HTERT RPE-1 (cell line): Measurements from ENCODE around the gene FNDC3A.
"Not testable (repeated sequence)": the region's sequence is repeated elsewhere in the genome, so short reads cannot be mapped to it uniquely, and the experiment has no call there.

Experiments used
- in situ Hi-C: fragments of 300-500 bp; cut with MboI; formaldehyde crosslinking; loops from 4 replicates; pipeline ENCODE4 v1.14.3; 2020; ENCODE audit warnings: low sequenced_read_pairs

Gene FNDC3A

DNA sequence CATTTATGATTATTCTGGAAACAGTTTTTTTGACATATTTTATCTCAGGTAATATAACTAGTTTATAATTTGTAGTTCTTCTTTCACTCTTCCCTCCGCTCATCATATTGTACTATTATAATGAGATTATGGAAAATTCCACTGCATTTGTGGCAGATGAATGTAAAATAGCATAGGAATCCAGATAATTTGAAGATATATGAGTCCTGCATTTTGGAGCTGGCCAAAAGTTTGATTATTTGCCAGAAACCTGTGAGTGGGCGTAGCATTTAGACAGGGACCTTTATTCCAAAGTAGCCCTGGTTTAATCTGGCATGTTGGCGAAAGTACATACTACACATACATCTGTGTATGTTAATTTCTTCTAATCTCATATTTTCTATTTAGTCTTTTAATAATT is 65.2 kb downstream of the FNDC3A start:
- in situ Hi-C loops = no loop called here

DNA sequence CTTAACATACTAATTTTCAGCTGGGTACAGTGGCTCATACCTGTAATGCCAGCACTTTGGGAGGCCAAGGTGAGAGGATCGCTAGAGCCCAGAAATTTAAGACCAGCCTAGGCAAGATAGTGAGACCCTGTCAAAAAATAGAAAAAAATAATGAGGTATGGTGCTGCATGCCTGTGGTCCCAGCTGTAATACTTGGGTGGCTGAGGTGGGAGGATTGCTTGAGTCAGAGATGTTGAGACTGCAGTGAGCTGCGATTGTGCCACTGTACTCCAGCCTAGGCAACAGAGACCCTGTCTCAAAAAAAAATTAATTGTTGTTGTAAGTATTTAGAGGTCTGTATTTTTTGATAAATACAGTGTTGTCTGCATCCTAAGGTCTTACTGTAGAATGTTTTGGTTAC is 66.8 kb downstream of the FNDC3A start:
- in situ Hi-C loops = no loop called here

DNA sequence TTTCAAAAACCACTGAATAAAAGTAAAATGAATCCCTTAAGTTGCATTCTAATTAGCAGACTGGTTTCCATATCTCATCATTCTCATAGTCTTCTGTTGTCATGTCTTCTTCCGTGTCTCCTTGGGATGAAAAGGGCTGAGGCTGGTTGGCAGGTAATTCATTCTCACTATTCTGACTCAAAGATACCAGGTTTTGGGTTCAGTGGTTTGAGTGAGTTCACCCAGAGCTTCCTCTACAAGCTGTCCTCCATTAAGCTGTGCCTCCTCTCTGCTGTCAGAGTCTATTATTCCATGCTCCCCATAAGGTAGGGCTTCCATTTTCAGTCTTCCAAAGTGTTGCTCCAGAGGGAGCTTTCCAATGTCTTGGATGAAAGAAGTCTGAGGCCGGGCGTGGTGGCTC is 68.3 kb downstream of the FNDC3A start:
- in situ Hi-C loops = no loop called here

DNA sequence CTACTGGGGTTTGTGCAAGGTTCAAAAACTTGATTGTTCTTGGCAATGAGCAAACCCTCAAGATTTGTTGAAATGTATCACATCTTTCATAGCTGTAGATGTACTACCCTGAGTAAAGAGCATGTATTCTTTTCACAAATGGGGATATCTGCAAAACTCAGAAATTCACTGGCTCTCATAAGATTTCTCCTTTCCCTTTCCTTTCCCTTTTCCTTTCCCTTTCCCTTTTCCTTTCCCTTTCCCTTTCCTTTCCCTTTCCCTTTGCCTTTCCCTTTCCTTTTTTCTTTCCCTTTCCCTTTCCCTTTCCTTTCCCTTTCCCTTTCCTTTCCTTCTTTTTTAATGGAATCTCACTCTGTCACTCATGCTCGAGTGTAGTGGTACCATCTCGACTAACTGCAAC is 69.1 kb downstream of the FNDC3A start:
- in situ Hi-C loops = no loop called here

DNA sequence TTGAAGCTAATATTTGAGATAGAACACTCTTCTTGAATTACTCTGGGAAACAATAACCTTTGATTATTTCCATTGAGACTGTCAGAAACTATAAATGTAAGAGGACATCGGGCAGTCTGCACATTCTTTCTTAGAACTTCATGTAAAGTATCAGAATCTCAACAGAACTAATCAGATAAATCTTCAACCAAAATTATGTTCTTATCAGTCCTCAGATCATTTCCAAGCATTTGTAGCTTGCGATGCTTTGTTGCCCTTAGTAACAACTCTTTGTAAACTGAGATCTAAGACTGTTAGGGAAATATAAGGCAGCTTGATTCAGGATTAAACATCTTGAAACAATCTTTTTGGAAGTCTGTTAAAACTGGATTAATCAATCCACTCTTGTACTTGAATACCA is 70.3 kb downstream of the FNDC3A start:
- in situ Hi-C loops = no loop called here

DNA sequence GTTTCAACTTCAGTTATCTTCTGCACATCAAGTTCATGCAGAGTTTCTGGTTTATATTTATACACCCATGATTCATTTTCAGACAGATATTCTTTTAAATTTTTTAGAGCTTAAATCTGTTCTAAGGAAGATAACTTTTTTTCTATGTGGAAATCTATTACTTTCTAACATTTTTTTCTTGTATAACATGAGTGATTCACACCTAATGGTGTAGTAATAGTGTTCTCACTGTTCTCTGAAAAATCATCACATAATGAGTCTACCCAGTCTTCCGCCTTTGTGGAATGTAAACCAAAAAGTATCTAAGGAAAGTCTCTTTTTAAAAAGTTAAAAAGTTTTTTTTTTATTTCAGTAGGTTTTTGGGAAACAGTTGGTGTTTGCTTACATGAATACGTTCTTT is 70.8 kb downstream of the FNDC3A start:
- in situ Hi-C loops = no loop called here

DNA sequence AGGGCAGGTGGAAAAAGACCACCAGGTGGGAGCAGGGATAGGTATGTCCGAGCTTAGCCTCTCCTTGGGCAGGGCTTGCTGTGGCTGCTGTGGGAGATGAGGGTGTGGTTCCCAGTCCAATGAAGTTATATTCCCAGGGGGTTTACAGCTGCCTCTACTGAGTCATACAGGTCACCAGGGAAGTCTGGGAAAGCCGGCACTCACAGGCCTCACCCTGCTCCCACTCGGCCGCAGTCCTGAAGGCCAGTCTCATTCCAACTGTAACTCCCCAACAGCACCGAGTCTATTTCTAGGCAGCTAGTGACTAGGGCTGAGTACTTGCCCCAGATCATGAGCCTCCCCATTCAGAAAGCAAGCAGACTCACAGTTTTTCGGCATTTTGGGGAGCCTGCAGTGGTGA is 77.1 kb downstream of the FNDC3A start:
- in situ Hi-C loops = no loop called here

DNA sequence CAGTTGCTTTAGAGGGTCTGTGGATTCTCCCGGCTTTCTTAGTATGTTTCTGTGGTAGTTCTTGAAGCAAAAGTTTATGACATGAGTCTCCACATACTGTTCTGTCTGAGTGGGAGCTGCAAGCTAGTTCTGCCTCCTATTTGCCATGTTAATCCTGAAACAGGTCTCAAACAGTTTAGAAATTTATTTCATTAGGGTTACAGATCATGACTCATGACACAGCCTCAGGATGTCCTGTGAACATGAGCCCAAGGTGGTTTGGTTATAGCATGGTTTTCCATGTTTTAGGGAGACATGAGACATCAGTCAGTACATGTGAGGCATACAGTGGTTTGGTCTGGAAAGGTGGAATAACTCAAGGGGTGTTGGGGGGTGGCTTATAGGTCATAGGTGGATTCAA is 77.5 kb downstream of the FNDC3A start:
- in situ Hi-C loops = no loop called here

DNA sequence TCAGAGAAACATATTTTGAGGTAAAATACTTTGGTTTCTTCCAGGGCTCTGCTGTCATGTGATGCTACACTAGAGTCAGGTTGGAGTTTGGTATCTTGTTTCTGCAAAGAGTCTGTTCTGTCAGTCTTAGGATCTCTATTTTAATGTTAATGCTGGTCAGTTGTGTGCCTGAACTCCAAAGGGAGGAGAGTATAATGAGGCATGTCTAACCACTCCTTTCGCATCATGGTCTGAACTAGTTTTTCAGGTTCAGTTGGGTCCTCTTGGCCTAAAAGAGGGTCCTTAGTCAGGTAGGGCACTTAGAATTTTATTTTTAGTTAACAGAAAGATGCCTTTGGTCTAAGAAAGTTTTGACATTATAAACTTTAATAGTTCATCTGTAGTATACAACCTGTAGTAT is 78.2 kb downstream of the FNDC3A start:
- in situ Hi-C loops = no loop called here

DNA sequence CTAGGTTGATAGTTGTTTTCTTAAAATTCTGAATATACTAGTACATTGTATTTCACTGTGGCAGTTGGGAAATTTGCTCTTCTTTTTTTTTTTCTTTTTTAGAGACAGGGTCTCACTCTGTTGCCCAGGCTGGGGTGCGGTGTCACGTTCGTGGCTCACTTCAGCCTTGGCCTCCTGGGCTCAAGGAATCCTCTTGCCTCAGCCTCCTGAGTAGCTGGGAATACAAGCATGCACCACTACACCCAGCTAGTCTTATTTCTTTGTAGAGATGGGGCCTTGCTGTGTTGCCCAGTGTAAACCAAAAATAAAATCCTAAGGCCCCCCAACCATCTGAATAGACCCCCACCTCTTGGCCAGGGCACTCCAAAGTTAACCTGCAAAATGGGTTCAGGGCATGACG is 79.3 kb downstream of the FNDC3A start:
- in situ Hi-C loops = no loop called here

DNA sequence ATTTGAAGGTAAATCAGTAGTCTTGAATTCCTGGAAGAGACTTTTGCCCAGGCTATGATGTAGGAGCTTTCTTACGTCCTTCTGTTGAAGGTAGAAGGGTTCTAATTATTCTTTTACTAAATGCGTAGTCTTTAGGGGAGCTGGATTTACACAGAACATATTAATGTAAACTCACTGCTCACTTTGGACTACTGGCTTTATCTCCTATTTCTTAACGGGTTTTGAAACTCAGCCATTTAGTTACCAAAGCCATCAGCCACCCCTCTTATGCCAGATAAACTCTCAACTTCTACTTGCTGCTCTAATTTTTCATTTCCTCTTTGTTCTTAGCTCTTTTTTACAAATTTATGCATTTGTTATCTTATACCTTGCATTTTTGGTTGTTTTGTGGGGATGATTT is 81.5 kb downstream of the FNDC3A start:
- in situ Hi-C loops = no loop called here

DNA sequence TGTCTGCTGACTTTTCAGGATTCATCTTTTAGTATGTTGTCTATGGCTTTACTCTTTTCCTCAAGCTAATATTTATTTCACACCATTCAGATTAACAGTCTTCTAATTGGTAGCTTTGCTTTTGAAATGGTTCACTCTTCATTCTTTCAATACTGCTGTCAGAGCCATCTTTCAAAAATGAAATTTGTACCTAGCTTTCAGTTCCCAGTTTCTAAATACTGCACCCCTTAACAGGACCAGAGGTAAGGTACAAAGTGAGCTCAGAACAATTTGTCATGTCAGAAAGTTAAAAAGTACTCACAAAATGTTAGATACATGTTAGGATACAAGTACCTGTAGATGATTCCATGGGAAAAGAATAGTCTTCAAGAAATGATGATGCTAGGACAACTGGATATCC is 83.0 kb downstream of the FNDC3A start:
- in situ Hi-C loops = no loop called here

DNA sequence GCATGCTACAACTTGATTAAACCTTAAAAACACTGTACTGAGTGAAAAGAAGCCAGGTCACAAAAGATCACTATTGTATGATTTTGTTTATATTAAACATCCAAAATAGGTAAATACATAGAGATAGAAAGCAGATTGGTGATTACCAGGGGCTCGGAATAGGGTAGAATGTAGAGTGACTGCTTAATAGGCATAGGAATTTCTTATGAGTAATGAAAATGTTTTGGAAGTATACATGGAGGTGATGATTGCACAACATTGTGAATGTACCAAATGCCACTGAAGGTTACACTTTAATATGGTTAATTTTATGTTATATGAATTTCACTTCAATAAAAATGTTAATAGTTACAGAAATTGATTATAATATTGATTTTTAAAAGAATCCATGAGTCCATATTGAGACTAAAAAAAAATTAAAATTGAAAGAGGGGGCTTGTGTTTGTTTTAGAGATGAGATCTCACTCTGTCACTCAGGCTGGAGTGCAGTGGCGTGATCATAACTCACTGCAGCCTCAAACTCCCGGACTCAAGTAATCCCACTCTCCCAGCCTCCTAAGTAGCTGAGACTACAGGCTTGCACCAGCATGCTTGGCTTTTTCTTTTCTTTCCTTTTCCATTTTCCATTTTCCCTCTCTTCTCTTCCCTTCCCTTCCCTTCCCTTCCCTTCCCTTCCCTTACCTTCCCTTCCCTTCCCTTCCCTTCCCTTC is 85.1 kb downstream of the FNDC3A start:
- in situ Hi-C loops = no loop called here

DNA sequence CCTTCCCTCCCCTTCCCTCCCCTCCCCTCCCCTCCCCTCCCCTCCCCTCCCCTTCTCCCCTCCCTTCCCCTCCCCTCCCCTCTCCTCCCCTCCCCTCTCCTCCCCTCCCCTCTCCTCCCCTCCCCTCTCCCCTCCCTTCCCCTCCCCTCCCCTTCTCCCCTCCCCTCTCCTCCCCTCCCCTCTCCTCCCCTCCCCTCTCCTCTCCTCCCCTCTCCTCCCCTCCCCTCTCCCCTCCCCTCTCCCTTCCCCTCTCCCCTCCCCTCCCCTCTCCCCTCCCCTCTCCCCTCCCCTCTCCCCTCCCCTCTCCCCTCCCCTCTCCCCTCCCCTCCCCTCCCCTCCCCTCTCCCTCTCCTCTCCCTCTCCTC is 85.7 kb downstream of the FNDC3A start:
- in situ Hi-C loops = not testable (repeated sequence)

DNA sequence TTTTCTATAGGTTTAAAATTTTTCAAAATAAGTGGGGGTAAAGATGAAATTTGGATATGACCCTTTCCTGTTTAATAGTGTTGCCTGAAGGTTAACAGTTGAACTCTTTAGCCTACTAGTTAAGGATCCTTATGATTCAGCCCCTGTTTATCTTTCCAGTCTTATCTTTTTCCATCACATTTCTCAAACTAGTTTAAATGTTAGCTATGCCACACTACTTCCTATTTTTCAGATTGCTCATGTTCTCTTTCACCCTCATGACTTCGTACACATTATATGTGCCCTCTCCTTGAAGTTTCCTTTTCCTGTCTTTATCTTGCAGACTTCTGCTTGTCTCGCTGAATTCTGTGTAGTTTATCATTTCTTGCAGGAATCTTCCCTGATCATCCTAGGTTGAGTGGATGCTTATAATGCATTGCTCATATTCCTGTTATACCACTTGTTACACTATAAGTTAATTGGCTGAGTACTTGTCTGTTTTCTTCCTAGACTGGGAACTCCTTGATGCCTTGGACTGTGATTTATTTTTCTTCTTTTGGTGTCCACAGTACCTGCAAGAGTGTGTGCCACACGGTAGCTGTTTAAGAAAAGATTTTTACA is 86.7 kb downstream of the FNDC3A start:
- in situ Hi-C loops = no loop called here

DNA sequence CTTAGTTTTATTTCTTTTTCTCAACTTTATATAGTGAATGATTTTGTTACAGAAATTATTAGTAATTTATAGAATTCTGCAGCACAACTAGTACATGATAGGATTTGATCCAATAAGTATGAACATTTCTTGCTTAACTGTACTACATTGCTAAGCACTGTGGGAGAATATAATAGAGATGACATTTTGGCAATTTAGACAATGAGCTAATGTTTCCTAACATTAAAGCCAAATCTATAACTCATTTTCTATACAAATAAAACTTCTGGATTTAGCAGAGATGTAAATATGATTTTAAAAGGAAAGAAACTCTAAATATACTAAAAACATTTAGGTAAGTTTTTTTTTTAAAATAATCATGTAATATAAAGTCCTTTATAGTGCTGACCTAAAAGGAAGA is 87.3 kb downstream of the FNDC3A start:
- in situ Hi-C loops = no loop called here

DNA sequence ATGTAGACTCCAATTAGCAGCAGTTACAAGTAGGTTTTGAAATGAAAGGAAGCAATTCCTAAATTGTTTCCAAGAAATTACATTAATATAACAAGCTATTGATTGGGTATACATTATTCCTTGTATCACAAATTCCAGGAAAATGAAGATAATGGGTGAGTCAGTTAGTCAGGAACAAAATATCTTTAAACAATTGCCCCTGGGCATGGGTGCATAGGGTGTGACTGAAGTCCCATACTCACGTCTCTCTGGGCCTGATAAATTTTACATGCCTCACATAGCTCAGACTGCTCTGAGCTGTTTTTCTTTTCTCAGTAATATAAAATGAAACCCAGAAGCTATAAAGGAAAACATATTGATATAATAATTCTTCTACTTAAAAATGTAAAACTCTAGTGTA is 87.8 kb downstream of the FNDC3A start:
- in situ Hi-C loops = no loop called here

DNA sequence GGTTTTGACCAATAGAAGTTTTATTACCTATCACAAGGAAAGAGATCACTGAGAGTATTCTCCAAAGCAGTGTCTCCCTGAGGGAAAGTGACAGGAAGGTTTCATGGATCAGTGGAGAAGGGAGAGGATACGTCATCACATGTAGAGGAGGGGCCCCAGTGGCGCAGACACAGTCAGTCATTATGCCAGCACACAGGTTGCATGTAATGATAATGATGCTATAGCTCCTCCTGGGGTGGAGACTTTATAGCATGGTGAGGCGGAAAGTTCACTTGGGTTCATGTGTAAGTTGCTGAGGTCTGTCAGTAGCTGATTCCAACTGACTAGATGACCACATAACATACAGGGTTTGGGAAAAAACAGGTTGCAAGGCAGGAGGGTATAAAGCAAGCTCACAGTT is 88.8 kb downstream of the FNDC3A start:
- in situ Hi-C loops = no loop called here

DNA sequence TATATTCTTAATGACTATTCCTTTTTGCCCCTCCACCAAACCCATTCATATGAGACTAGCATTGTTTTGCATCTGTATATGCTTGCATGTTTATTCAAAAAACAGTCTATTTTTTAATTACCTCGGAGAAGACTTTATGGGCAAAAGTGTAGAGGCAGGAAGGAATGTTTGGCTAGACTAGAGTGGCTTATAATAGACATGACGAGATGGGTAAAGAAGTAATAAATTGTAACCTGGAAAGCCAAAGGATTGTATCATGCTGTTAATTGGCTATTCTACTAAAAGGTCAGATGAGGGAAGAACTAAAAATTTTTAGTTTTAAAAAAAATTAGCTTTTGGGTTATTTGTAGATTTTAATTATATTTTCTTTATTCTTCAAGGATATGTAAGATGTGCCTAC is 91.1 kb downstream of the FNDC3A start:
- in situ Hi-C loops = no loop called here

DNA sequence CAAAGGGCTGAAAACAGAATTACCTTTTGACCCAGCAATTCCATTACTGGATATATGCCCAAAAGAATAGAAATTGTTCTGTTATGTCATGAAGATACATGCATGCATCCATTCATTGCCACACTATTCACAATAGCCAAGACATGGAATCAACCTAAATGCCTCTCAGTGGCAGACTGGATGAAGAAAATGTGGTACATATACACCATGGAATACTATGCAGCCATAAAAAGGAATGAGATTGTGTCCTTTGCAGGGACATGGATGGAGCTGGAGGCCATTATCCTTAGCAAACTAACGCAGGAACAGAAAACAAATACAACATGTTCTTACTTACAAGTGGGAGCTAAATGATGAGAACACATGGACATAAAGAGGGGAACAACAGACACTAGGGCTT is 92.8 kb downstream of the FNDC3A start:
- in situ Hi-C loops = not testable (repeated sequence)

DNA sequence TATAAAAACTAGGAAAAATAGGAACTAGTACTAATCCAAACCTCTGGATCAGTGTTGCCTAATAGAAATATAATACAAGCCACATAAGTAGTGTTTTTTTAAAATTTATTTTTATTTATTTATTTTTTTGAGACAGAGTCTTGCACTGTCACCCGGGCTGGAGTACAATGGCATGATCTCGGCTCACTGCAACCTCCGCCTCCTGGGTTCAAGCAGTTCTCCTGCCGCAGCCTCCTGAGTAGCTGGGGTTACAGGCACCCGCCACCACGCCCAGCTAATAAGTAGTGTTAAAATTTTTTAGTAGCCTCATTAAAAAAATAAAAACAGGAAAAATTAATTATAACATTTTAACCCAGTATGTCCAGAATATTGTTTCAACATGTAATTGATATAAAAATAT is 94.3 kb downstream of the FNDC3A start:
- in situ Hi-C loops = not testable (repeated sequence)

DNA sequence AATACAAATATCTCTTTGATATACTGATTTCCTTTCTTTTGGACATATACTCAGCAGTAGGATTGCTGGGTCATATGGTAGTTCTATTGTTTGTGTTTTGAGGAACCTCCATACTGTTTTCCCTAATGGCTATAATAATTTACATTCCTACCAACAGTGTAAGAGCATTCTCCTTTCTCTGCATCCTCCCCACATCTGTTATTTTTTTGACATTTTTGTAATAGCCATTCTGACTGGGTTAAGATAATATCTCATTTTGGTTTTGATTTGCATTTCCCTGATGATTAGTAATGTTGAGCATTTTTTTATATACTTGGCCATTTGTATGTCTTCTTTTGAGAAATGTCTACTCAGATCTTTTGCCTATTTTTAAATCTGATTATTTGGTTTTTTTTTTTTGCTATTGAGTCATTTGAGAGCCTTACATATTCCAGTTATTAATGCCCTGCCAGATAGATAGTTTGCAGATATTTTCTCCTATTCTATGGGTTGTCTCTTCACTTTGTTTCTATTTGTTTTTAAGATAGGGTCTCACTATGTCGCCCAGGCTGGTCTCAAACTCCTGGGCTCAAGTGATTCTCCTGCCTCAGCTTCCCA is 95.7 kb downstream of the FNDC3A start:
- in situ Hi-C loops = no loop called here
